Epithelial cell of esophagus (primary cell): Measurements from ENCODE around the gene ALKBH6.
"Not testable (repeated sequence)": the region's sequence is repeated elsewhere in the genome, so short reads cannot be mapped to it uniquely, and the experiment has no call there.

Source experiments
- DNase-seq: peaks from one replicate; pipeline ENCODE4 v3.0.0; 2010; ENCODE audit warnings: low read depth
- H3K4me3 ChIP-seq: 2 replicates; pipeline ENCODE4 v1.5.1; 2011; ENCODE audit warnings: mild to moderate bottlenecking, low read length, control low read depth
- TF ChIP-seq, protein P1 (sequence below): IDR thresholded peaks from 2 replicates; pipeline ENCODE4 v1.5.1; 2011; ENCODE audit warnings: low read depth, mild to moderate bottlenecking, low read length, control low read depth, inconsistent platforms; ENCODE audit not compliant: insufficient read depth; ENCODE audit errors: missing control alignments

ALKBH6 gene

DNA sequence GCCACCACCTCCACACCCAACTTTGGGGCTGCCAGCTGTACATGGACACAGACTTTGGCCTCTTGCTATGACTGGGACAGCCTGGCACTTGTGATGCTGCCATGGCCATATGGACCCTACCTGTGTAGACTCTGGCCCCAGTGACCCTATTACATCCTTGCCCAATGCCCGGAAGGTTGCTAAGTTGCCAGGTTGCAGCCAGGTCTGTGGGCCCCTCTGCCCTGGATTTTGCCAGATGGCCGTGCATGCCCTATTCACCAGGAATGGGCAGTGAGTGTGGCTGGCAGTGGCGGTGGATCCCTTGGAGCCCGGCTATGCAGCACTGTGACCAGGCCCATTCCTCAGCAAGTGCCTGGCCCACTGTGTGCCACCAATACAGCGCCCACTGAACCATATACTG, 27.9 kb downstream of the ALKBH6 start:
- H3K4me3 ChIP-seq, result no peak overlapping the region
- TF ChIP-seq, protein P1, sequence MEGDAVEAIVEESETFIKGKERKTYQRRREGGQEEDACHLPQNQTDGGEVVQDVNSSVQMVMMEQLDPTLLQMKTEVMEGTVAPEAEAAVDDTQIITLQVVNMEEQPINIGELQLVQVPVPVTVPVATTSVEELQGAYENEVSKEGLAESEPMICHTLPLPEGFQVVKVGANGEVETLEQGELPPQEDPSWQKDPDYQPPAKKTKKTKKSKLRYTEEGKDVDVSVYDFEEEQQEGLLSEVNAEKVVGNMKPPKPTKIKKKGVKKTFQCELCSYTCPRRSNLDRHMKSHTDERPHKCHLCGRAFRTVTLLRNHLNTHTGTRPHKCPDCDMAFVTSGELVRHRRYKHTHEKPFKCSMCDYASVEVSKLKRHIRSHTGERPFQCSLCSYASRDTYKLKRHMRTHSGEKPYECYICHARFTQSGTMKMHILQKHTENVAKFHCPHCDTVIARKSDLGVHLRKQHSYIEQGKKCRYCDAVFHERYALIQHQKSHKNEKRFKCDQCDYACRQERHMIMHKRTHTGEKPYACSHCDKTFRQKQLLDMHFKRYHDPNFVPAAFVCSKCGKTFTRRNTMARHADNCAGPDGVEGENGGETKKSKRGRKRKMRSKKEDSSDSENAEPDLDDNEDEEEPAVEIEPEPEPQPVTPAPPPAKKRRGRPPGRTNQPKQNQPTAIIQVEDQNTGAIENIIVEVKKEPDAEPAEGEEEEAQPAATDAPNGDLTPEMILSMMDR, result no peak
- DNase-seq, result no peak

GRCh38 chr19:35983177-35983576, 30.8 kb downstream of the ALKBH6 start:
- no peak overlapping the region for H3K4me3 ChIP-seq
- TF ChIP-seq, protein P1, result no peak
- no peak for DNase-seq

GRCh38 chr19:35980997-35981396, 33.0 kb downstream of the ALKBH6 start:
- not testable (repeated sequence) for H3K4me3 ChIP-seq, DNase-seq

- no peak overlapping the region for H3K4me3 ChIP-seq
- TF ChIP-seq, protein P1, result no peak
- no peak for DNase-seq
Measured at GRCh38 chr19:35978832-35979365, 35.1 kb downstream of the ALKBH6 start.

DNA sequence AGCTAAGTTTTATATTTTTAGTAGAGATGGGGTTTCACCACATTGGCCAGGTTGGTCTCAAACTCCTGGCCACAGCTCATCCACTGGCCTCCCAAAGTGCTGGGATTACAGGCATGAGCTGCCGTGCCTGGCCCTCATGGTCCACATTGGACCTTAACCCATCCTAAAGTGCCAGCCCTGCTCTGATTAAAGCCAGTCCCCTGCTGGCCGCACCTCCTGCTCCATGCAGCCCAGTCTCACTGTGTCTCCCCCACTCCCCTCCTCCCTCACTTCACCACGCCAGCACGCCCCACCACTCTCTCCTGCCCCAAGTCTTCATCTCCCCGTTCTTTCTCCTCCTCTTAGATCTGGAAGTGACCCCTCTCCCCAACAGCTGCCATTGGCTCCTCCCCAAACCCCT, 35.7 kb downstream of the ALKBH6 start:
- no peak overlapping the region for H3K4me3 ChIP-seq
- TF ChIP-seq, protein P1, result no peak
- no peak for DNase-seq

DNA sequence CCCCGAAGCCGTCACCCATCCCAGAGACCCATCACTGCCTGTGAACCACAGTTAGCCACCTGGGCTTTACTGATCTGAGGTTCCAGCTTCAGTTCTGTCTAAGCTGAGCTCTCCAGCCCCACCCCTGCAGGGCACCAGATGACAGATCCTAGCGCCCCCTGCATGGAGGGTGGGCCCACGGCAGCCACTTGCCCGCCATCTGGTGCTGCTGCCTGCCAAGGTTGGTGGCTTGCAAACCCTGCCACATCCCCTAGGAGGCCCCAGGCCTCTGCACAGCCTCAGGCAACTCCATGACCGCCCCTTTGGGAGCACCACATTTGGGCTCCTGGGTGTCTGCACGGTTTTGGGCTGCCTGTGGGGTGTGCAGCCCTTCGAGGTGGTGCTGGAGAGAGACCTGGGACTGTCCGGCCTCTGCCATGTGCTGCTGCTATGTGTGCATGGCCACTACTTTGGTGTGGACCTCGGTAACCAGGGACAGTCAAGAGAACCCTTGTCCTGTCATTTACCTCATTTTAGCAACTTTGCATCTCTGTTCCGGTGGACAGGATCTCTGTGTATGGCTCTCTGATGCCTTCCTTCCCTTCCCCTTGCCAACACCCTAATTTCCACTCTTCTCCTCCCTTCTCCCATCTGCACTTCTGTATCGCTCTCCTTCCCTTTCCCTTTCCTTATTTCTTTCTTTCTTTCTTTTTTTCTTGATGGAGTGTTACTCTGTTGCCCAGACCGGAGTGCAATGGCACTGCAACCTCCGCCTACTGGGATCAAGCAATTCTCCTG, 36.4 kb downstream of the ALKBH6 start:
- no peak for DNase-seq
- no peak overlapping the region for H3K4me3 ChIP-seq
- TF ChIP-seq, protein P1, result no peak

- TF ChIP-seq, protein P1, result no peak
- peak; percentile 36 for DNase-seq
- no peak overlapping the region for H3K4me3 ChIP-seq
Measured at GRCh38 chr19:35975608-35976214, 38.3 kb downstream of the ALKBH6 start.
